WI38 (cell line): ENCODE data around the gene IER5L.
A peak's percentile ranks its signal among the peaks of the same experiment; 100 is the strongest.
"Not testable (repeated sequence)": the region's sequence is repeated elsewhere in the genome, so short reads cannot be mapped to it uniquely, and the experiment has no call there.

Experiments
- H3K4me3 ChIP-seq: 2 replicates; pipeline ENCODE4 v1.5.1; 2011; ENCODE audit warnings: low read depth, mild to moderate bottlenecking, control low read depth, low read length
- CTCF ChIP-seq: IDR thresholded peaks from 2 replicates; pipeline ENCODE4 v1.5.1; 2012; ENCODE audit warnings: low read depth, mild to moderate bottlenecking, control low read depth, low read length

Gene IER5L

DNA sequence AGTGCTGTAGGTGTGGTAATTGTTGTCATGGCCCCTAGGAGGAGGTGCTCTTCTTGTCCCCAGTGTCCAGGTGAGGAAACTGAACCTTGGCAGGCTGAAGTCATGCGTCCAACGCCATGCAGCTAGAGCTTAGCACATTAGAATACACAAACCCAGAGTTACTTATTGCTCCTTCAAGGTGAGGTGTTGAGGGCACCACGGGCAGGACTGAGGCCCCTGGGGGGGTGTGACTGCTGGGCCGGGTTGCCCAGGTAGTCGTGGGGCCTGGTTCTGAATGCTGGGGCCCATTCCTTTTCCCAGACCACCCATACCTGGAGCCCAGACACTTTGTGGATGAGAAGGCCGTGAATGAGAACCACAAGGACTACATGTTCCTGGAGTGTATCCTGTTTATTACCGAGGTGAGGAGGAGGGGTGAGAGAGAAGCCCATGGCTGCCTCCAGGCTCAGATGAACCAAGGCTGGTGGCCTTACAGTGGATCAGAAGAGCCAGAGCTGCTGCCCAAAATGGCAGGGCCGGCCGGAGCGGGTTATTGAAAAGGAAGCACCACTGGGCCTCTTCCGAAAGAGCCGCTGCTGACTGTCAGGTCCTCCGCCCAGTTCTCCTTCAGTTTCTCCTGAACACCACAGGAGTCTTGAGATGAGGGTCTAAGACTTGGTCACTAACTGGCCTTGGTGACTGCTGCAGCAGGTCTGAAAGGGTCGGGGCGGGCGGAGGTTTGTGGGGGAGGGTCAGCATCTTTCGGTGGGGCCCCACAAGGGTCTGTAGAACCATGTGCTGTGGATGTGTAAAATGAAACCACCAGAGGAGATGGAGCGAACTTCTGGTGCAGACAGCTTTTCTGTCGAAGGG is 40.5 kb downstream of the IER5L start:
- no peak for TF ChIP-seq CTCF
- no peak overlapping the region for H3K4me3 ChIP-seq

DNA sequence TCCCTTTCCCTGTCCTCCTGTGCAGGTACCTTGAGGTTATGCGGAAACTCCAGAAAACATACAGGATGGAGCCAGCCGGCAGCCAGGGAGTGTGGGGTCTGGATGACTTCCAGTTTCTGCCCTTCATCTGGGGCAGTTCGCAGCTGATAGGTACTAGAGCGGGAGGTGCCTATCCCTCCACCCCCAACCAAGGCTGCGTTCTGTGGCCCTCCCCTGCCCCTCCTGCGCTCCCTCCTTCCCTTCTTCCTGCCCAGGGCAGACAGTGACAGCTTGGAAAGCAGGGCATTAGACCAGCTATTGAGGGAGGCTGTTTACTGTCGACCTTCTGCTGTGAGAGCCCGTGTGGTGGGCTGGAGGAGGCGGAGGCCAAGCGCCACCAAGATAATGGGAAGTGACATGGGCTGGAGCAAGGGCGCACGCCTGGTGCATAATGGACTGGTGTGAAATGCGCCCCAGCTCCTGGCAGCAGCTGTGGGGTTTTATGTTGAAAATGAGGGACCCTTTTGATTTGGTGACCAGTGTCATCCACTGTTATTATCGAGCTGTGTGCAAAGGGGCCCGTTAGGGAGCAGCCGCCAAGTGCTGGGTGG is 41.5 kb downstream of the IER5L start:
- TF ChIP-seq CTCF, result no peak
- no peak overlapping the region for H3K4me3 ChIP-seq

DNA sequence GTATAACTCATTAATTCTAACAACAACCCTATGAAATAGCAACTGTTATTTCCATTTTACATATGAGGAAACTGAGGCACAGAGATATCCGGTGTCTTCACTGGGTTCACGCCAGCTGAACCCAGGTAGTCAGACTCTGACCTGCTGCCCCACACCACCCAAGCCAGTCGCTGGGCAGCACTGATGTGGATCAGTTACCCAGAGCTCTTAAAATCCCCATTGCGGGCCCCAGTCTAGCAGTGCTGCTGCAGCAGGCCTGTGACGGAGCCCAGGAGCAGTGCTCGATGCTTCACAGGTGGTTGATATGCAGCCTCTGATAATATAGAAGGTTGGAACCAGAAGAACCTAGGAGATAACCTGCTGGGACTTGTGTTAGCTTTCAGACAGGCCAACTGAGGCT is 42.6 kb downstream of the IER5L start:
- no peak for TF ChIP-seq CTCF
- no peak overlapping the region for H3K4me3 ChIP-seq

DNA sequence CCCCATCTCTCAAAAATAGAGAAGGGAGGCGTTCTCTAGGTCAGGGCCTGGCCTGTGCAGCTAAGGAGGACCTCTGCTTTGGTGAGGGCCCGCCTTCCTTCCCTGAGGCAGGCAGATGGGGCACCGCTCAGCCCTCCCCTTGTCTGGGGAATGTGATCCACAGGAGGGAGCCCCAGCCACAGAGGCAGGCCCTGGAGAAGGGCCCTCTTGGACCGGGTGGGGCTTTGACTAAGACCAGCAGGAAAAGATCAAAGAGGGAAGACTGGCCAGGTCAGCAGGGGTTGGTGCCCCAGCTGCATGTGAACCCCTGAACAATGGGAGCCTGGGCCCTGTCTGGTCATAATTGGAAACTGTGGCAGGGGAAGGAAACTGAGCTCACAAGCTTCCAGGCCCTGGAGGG is 45.0 kb downstream of the IER5L start:
- no peak overlapping the region for H3K4me3 ChIP-seq
- no peak for TF ChIP-seq CTCF

GRCh38 chr9:129131300-129132145 is 46.5 kb downstream of the IER5L start:
- H3K4me3 ChIP-seq, result no peak overlapping the region
- peak; percentile 98 for TF ChIP-seq CTCF

- H3K4me3 ChIP-seq, result no peak overlapping the region
- TF ChIP-seq CTCF, result no peak
Measured at GRCh38 chr9:129130791-129131190, 47.3 kb downstream of the IER5L start.

DNA sequence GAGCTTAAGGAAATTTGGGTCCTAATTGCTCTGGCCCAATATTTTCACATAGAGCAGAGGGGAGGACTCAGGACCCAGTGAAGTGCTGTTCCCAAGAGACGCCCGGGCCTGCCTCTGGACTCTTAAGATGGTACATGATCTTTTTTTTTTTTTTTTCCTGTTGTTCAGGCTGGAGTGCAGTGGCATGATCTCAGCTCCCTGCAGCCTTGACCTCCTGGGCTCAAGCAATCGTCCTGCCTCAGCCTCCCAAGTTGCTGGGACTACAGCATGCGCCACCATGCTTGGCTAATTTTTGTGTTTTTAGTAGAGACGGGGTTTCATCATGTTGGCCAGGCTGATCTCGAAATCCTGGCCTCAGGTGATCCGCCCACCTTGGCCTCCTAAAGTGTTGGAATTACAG is 47.8 kb downstream of the IER5L start:
- H3K4me3 ChIP-seq, result not testable (repeated sequence)
